ENCODE results near the gene TRAM2. TPM values are rescaled to one million over a fixed set of nuclear protein-coding genes. Genes with fewer than 3 reads are reported as not detected.

The TRAM2 gene
- total RNA-seq, 4 donors from 2014 or later = 6.5 to 14.1 (median 7.2) TPM

- peaks cover 30% of the 10 kb centered on the region for H3K4me1 ChIP-seq
- H3K36me3 ChIP-seq = no peaks in the 10 kb centered on the region
- no peaks in the 10 kb centered on the region for H3K27me3 ChIP-seq
- H3K9me3 ChIP-seq = no peaks in the 10 kb centered on the region
- DNase-seq (ENCODE audit: low spot score in 2 of 2) = no peak
- no peak overlapping the region for H3K4me3 ChIP-seq
- 79% methylated on average over 6 of the region's 6 CpGs for WGBS
- peak overlapping the region; percentile 36 for H3K27ac ChIP-seq
- TF ChIP-seq EP300 (IDR thresholded peaks at IDR 0.05) (no peak), POLR2AphosphoS5 (IDR thresholded peaks at IDR 0.05) (no peak), POLR2A (IDR thresholded peaks at IDR 0.05) (no peak), CTCF (IDR thresholded peaks at IDR 0.05) (no peak)
These were observed 18.4 kb downstream of the TRAM2 start for GRCh38 chr6:52558266-52559000.

- WGBS = 71% methylated on average over 11 of the region's 11 CpGs
- TF ChIP-seq POLR2AphosphoS5 (IDR thresholded peaks at IDR 0.05) (no peak), CTCF (IDR thresholded peaks at IDR 0.05) (no peak), EP300 (IDR thresholded peaks at IDR 0.05) (no peak)
- Histone ChIP-seq H3K27ac (peak overlapping the region; percentile 36), H3K27me3 (no peaks in the 10 kb centered on the region), H3K9me3 (no peaks in the 10 kb centered on the region), H3K4me3 (no peak overlapping the region), H3K36me3 (no peaks in the 10 kb centered on the region), H3K4me1 (peaks cover 29% of the 10 kb centered on the region)
- DNase-seq (ENCODE audit: low spot score in 2 of 2) = no peak
These were observed 19.2 kb downstream of the TRAM2 start for GRCh38 chr6:52557389-52558265.

- DNase-seq (ENCODE audit: low spot score in 2 of 2) = no peak
- 70% methylated on average over 5 of the region's 5 CpGs for WGBS
- peaks cover 42% of the 10 kb centered on the region for H3K4me1 ChIP-seq
These were observed 21.2 kb downstream of the TRAM2 start for GRCh38 chr6:52555518-52556233.

GRCh38 chr6:52554684-52555280, 22.1 kb downstream of the TRAM2 start:
- 97% methylated on average over 6 of the region's 6 CpGs for WGBS
- no peak overlapping the region for H3K27ac ChIP-seq
- no peak for DNase-seq (ENCODE audit: low spot score in 2 of 2)
- peaks cover 45% of the 10 kb centered on the region for H3K4me1 ChIP-seq
- no peaks in the 10 kb centered on the region for H3K27me3 ChIP-seq
- TF ChIP-seq POLR2A (IDR thresholded peaks at IDR 0.05) (no peak), CTCF (IDR thresholded peaks at IDR 0.05) (no peak), EP300 (IDR thresholded peaks at IDR 0.05) (no peak), POLR2AphosphoS5 (IDR thresholded peaks at IDR 0.05) (no peak)
- H3K9me3 ChIP-seq = no peaks in the 10 kb centered on the region
- H3K4me3 ChIP-seq = no peak overlapping the region
- no peaks in the 10 kb centered on the region for H3K36me3 ChIP-seq

More at GRCh38 chr6:52555518-52556233, 21.2 kb downstream of the TRAM2 start:
- H3K27me3 ChIP-seq = no peaks in the 10 kb centered on the region
- H3K27ac ChIP-seq = no peak overlapping the region
- H3K36me3 ChIP-seq = no peaks in the 10 kb centered on the region
- H3K9me3 ChIP-seq = no peaks in the 10 kb centered on the region
- no peak for TF ChIP-seq POLR2AphosphoS5 (IDR thresholded peaks at IDR 0.05)
- TF ChIP-seq EP300 (IDR thresholded peaks at IDR 0.05) = no peak
- TF ChIP-seq POLR2A (IDR thresholded peaks at IDR 0.05) = no peak
- TF ChIP-seq CTCF (IDR thresholded peaks at IDR 0.05) = no peak
- no peak overlapping the region for H3K4me3 ChIP-seq

All from suprapubic skin (tissue), 4 donors.